SK-N-SH (cell line): ENCODE data around the gene FBXO34. TPM values are rescaled to one million over a fixed set of nuclear protein-coding genes. Genes with fewer than 3 reads are reported as not detected.

Experiments used
- CTCF ChIA-PET: fragments of 300-600, 350-600 bp; formaldehyde crosslinking; extraction: SDS; loops from one replicate; lab custom pipeline; 2021; lab: Yijun Ruan, JAX
- POLR2A ChIA-PET: fragments of 350-600 bp; sonication (Branson Sonifier 250); formaldehyde crosslinking; extraction: SDS; loops from one replicate; lab custom pipeline; 2020; ENCODE audit warnings: antibody characterized with exemption, inconsistent platforms; lab: Yijun Ruan, JAX
- DNase-seq: peaks from one replicate; pipeline ENCODE4 v3.0.0; 2012
- H2AFZ ChIP-seq: fragments of 200-600 bp; sonication (generic); 2 replicates; pipeline ENCODE4 v1.8.1; 2016; ENCODE audit warnings: antibody characterized with exemption, mild to moderate bottlenecking, low read depth
- H3F3A ChIP-seq: fragments of 200-600 bp; sonication (generic); replicated peaks from 2 replicates; pipeline ENCODE3; 2016; ENCODE audit warnings: antibody characterized with exemption, mild to moderate bottlenecking; ENCODE audit not compliant: insufficient read depth
- H3K27ac ChIP-seq, 2 experiments: fragments of 200-500 bp in 1 of 2; fragments of 200-600 bp in 1 of 2; sonication (Bioruptor generic) in 1 of 2; sonication (generic), shearing (Covaris generic) in 1 of 2; 2 replicates each; pipeline versions ENCODE4 v1.5.1 to v1.6.1; 2014 to 2016; ENCODE audit warnings: low read depth in 2 of 2, inconsistent platforms in 1 of 2, low read length in 1 of 2, mild to moderate bottlenecking in 1 of 2, mixed read lengths in 1 of 2
- H3K27me3 ChIP-seq: fragments of 200-600 bp; sonication (generic), shearing (Covaris generic); 2 replicates; pipeline ENCODE4 v1.6.1; 2016; ENCODE audit warnings: mixed run types; ENCODE audit not compliant: insufficient read depth
- H3K36me3 ChIP-seq, 2 experiments: fragments of 200-500 bp in 1 of 2; fragments of 200-600 bp in 1 of 2; sonication (Bioruptor generic) in 1 of 2; sonication (generic) in 1 of 2; replicated peaks in 1 of 2; 2 replicates each; pipeline versions ENCODE3 to v1.5.1; 2014 to 2016; ENCODE audit warnings: low read length in 1 of 2, mild to moderate bottlenecking in 1 of 2; ENCODE audit not compliant: insufficient read depth in 2 of 2, control insufficient read depth in 1 of 2
- H3K4me1 ChIP-seq, 2 experiments: fragments of 200-500 bp in 1 of 2; fragments of 200-600 bp in 1 of 2; sonication (Bioruptor generic) in 1 of 2; sonication (generic), shearing (Covaris generic) in 1 of 2; 2 replicates each; pipeline versions ENCODE4 v1.5.1 to v1.6.1; 2014 to 2016; ENCODE audit warnings: low read depth in 1 of 2, low read length in 1 of 2, mixed run types in 1 of 2; ENCODE audit not compliant: insufficient read depth in 2 of 2, control insufficient read depth in 1 of 2
- H3K4me2 ChIP-seq: fragments of 200-600 bp; sonication (generic), shearing (Covaris generic); 2 replicates; pipeline ENCODE4 v1.6.1; 2017; ENCODE audit warnings: mixed run types
- H3K4me3 ChIP-seq, 2 experiments: fragments of 200-500 bp in 1 of 2; fragments of 200-600 bp in 1 of 2; sonication (Bioruptor generic) in 1 of 2; sonication (generic), shearing (Covaris generic) in 1 of 2; 2 replicates each; pipeline versions ENCODE4 v1.5.1 to v1.8.1; 2014 to 2016; ENCODE audit warnings: low read depth in 2 of 2, inconsistent platforms in 1 of 2, low read length in 1 of 2, mild to moderate bottlenecking in 1 of 2, mixed read lengths in 1 of 2, moderate library complexity in 1 of 2
- H3K79me2 ChIP-seq: fragments of 200-600 bp; sonication (generic); 2 replicates; pipeline ENCODE4 v1.8.1; 2017; ENCODE audit warnings: mild to moderate bottlenecking; ENCODE audit not compliant: insufficient read depth
- H3K9ac ChIP-seq: fragments of 200-600 bp; sonication (generic); 2 replicates; pipeline ENCODE4 v1.6.1; 2017; ENCODE audit warnings: mixed run types
- H3K9me2 ChIP-seq: fragments of 200-600 bp; sonication (generic); 2 replicates; pipeline ENCODE4 v1.6.1; 2017; ENCODE audit warnings: mixed run types
- H3K9me3 ChIP-seq: fragments of 200-600 bp; sonication (generic); 2 replicates; pipeline ENCODE4 v1.6.1; 2017; ENCODE audit warnings: mixed run types, mild to moderate bottlenecking, moderate library complexity
- H4K20me1 ChIP-seq: fragments of 200-600 bp; sonication (generic); 2 replicates; pipeline ENCODE4 v1.6.1; 2017; ENCODE audit warnings: mild to moderate bottlenecking, mixed run types; ENCODE audit not compliant: insufficient read depth
- CHD2 ChIP-seq: fragments of 150-350 bp; IDR thresholded peaks from 2 replicates; pipeline ENCODE4 v1.6.1; 2018; ENCODE audit warnings: low read length; ENCODE audit not compliant: partially characterized antibody
- ELF1 ChIP-seq: IDR thresholded peaks from 2 replicates; pipeline ENCODE4 v1.4.0; 2012
- EP300 ChIP-seq, 2 experiments: IDR thresholded peaks; 2 replicates each; pipeline versions ENCODE4 v1.4.0 to v1.6.1; 2012; ENCODE audit warnings: borderline replicate concordance in 1 of 2, low read depth in 1 of 2, low read length in 1 of 2
- GABPA ChIP-seq: IDR thresholded peaks from 2 replicates; pipeline ENCODE4 v1.4.0; 2012; ENCODE audit warnings: low read depth, mild to moderate bottlenecking
- GATA2 ChIP-seq: sonication (generic); formaldehyde crosslinking; IDR thresholded peaks from 2 replicates; pipeline ENCODE4 v1.5.0; 2020; ENCODE audit warnings: mild to moderate bottlenecking, missing genetic modification reagents
- MEF2A ChIP-seq: IDR thresholded peaks from 2 replicates; pipeline ENCODE4 v1.4.0; 2012; ENCODE audit warnings: low read depth, borderline replicate concordance
- MXI1 ChIP-seq: IDR thresholded peaks from 2 replicates; pipeline ENCODE4 v1.6.1; 2012; ENCODE audit warnings: mild to moderate bottlenecking, low read depth, low read length, improper control_type of control experiment
- NFIC ChIP-seq: IDR thresholded peaks from 2 replicates; pipeline ENCODE4 v1.4.0; 2012; ENCODE audit warnings: borderline replicate concordance
- NRF1 ChIP-seq: IDR thresholded peaks from 2 replicates; pipeline ENCODE4 v1.6.1; 2012; ENCODE audit warnings: low read depth, mild to moderate bottlenecking, low read length
- POLR2AphosphoS5 ChIP-seq: IDR thresholded peaks from 2 replicates; pipeline ENCODE4 v1.6.1; 2012; ENCODE audit warnings: low read depth, low read length
- RAD21 ChIP-seq: IDR thresholded peaks from 2 replicates; pipeline ENCODE4 v1.6.1; 2012; ENCODE audit warnings: mild to moderate bottlenecking, low read length
- RCOR1 ChIP-seq: fragments of 150-350 bp; IDR thresholded peaks from 2 replicates; pipeline ENCODE4 v1.6.1; 2017; ENCODE audit warnings: antibody characterized with exemption, low read length
- RFX5 ChIP-seq: IDR thresholded peaks from 2 replicates; pipeline ENCODE4 v1.6.1; 2012; ENCODE audit warnings: mild to moderate bottlenecking, improper control_type of control experiment, low read length
- RXRA ChIP-seq: IDR thresholded peaks from 2 replicates; pipeline ENCODE4 v1.4.0; 2012; ENCODE audit warnings: low read depth, mild to moderate bottlenecking, borderline replicate concordance
- TAF1 ChIP-seq: IDR thresholded peaks from 2 replicates; pipeline ENCODE4 v1.6.1; 2012; ENCODE audit warnings: low read depth, mild to moderate bottlenecking, low read length, moderate library complexity, borderline replicate concordance
- TCF12 ChIP-seq: IDR thresholded peaks from 2 replicates; pipeline ENCODE4 v1.4.0; 2012
- TEAD4 ChIP-seq: IDR thresholded peaks from 2 replicates; pipeline ENCODE4 v1.4.0; 2012; ENCODE audit warnings: mild to moderate bottlenecking, borderline replicate concordance; ENCODE audit not compliant: insufficient read depth
- USF2 ChIP-seq: fragments of 150-350 bp; IDR thresholded peaks from 2 replicates; pipeline ENCODE4 v1.6.1; 2017; ENCODE audit warnings: antibody characterized with exemption, low read length, low read depth, borderline replicate concordance
- YY1 ChIP-seq: IDR thresholded peaks from 2 replicates; pipeline ENCODE4 v1.4.0; 2012; ENCODE audit warnings: low read depth, mild to moderate bottlenecking
- WGBS: methylation state at CpG from one replicate; pipeline ENCODE4 v1.1.6; 2017; ENCODE audit warnings: low lambda C conversion rate; 5-methylcytosine and 5-hydroxymethylcytosine counted together
- polyA plus RNA-seq, 3 experiments: library from polyadenylated mRNA; depleted of rRNA; stranded (reverse); fragments of >200 nt; gene quantifications; 2 replicates each; pipeline ENCODE4 v1.2.3, GENCODE V29; 2012
- TF ChIP-seq, protein P1 (sequence below): IDR thresholded peaks from 2 replicates; pipeline ENCODE4 v1.4.0; 2012; ENCODE audit warnings: low read depth

Gene FBXO34
- polyA plus RNA-seq, 1 of the 3 experiments (the other 2 are of a cell fraction), result 10.0 TPM

DNA sequence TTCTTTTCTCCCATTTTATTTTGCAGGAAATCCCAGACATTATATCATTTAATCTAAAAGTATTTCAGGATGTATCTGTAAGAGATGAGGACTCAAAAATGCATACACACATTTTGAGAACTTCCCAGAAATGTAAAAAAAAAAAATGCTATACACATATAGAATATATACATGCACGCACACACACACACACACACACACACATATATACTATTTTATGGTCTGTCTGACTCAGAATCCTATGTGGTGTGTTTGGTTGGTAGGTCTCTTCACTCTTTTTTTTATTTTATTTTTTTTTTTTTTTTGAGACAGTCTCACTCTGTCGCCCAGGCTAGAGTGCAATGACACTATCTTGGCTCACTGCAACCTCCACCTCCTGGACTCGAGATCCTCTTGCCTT, 65.5 kb downstream of the FBXO34 start:
- WGBS, result 92% methylated on average over 3 of the region's 3 CpGs
- H4K20me1 ChIP-seq, result peaks cover 12% of the 10 kb centered on the region
- no peaks in the 10 kb centered on the region for H3K9me2 ChIP-seq
- TF ChIP-seq NRF1, result no peak
- no peak for TF ChIP-seq USF2
- TF ChIP-seq TCF12, result no peak
- TF ChIP-seq NFIC, result no peak
- no peak for TF ChIP-seq TAF1
- TF ChIP-seq YY1, result no peak
- TF ChIP-seq MXI1, result no peak
- TF ChIP-seq RAD21, result no peak
- no peaks in the 10 kb centered on the region for H3F3A ChIP-seq
- H3K36me3 ChIP-seq, result peaks cover 0 to 3% of the 10 kb centered on the region in 2 experiments
- H3K79me2 ChIP-seq, result peaks cover 63% of the 10 kb centered on the region
- no peak overlapping the region for H2AFZ ChIP-seq
- H3K4me3 ChIP-seq, result no peak overlapping the region
- ChIA-PET POLR2A (interaction anchor here (0.6 kb wide), 1 partner anchor 191 kb away, joined by 3 read pairs; no protein-coding TSS in a partner anchor), CTCF (interaction anchor here (0.6 to 1.2 kb wide), 2 partner anchors 18 to 66 kb away, joined by 3 read pairs; no protein-coding TSS in a partner anchor)
- DNase-seq, result no peak
- no peaks in the 10 kb centered on the region for H3K9me3 ChIP-seq
- peaks cover 7 to 10% of the 10 kb centered on the region in 2 experiments; a peak in 3 of 4 replicates for H3K4me1 ChIP-seq
- no peak overlapping the region for H3K4me2 ChIP-seq
- no peak overlapping the region for H3K27ac ChIP-seq
- no peaks in the 10 kb centered on the region for H3K27me3 ChIP-seq
- H3K9ac ChIP-seq, result no peak overlapping the region

- POLR2A ChIA-PET, result no interaction called here
- H3K27ac ChIP-seq, result no peak overlapping the region
- no peak overlapping the region for H2AFZ ChIP-seq
- no peak for DNase-seq
- no peak for TF ChIP-seq GATA2 (CRISPR knock-in tag)
- no peak for TF ChIP-seq GABPA
- no peak for TF ChIP-seq RFX5
- TF ChIP-seq TEAD4, result no peak
- no peak for TF ChIP-seq CHD2
- TF ChIP-seq POLR2AphosphoS5, result no peak
- no peak for TF ChIP-seq ELF1
- no peak for TF ChIP-seq RCOR1
- no peak for TF ChIP-seq EP300 (IDR thresholded peaks at IDR 0.05; ENCODE audit: borderline replicate concordance in 1 of 2, low read depth in 1 of 2, low read length in 1 of 2)
- TF ChIP-seq, protein P1, sequence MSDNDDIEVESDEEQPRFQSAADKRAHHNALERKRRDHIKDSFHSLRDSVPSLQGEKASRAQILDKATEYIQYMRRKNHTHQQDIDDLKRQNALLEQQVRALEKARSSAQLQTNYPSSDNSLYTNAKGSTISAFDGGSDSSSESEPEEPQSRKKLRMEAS, result no peak
- no peak for TF ChIP-seq RXRA
- no peak for TF ChIP-seq MEF2A
- H3K79me2 ChIP-seq, result peaks cover 74% of the 10 kb centered on the region
- peaks cover 7 to 8% of the 10 kb centered on the region in 2 experiments; a peak in 3 of 4 replicates for H3K4me1 ChIP-seq
- no peaks in the 10 kb centered on the region for H3F3A ChIP-seq
- H3K9me2 ChIP-seq, result no peaks in the 10 kb centered on the region
- no peak overlapping the region for H3K9ac ChIP-seq
- no peak overlapping the region for H3K4me3 ChIP-seq
- H4K20me1 ChIP-seq, result peaks cover 10% of the 10 kb centered on the region
- H3K4me2 ChIP-seq, result no peak overlapping the region
- WGBS, result 87% methylated on average over 2 of the region's 2 CpGs
- H3K27me3 ChIP-seq, result no peaks in the 10 kb centered on the region
- CTCF ChIA-PET, result interaction anchor here (2.2 kb wide), 1 partner anchor 69 kb away, joined by 5 read pairs; no protein-coding TSS in a partner anchor
- peaks cover 0 to 3% of the 10 kb centered on the region in 2 experiments for H3K36me3 ChIP-seq
- no peaks in the 10 kb centered on the region for H3K9me3 ChIP-seq
Measured at GRCh38 chr14:55339770-55340169, 68.5 kb downstream of the FBXO34 start.
